Activated CD8-positive, alpha-beta memory T cell treated with anti-CD3 and anti-CD28 coated beads for 1 hour (primary cell): ENCODE data around the gene BMP7.
"Not testable (repeated sequence)": the region's sequence is repeated elsewhere in the genome, so short reads cannot be mapped to it uniquely, and the experiment has no call there.

Experiments
- DNase-seq, 2 donors: peaks; one replicate each; pipeline ENCODE4 v3.0.0-alpha.2; 2020; ENCODE audit warnings: low read depth in 1 of 2; ENCODE audit errors: extremely low read depth in 1 of 2

Gene BMP7

GRCh38 chr20:57174737-57175136 lies 91.7 kb downstream of the BMP7 start:
- no peak for DNase-seq

- DNase-seq = no peak
These were observed 92.5 kb downstream of the BMP7 start for GRCh38 chr20:57173986-57174385.

- no peak for DNase-seq
These were observed 93.4 kb downstream of the BMP7 start for GRCh38 chr20:57173041-57173440.

- DNase-seq = no peak
These were observed 96.1 kb downstream of the BMP7 start for GRCh38 chr20:57170343-57170742.

DNA sequence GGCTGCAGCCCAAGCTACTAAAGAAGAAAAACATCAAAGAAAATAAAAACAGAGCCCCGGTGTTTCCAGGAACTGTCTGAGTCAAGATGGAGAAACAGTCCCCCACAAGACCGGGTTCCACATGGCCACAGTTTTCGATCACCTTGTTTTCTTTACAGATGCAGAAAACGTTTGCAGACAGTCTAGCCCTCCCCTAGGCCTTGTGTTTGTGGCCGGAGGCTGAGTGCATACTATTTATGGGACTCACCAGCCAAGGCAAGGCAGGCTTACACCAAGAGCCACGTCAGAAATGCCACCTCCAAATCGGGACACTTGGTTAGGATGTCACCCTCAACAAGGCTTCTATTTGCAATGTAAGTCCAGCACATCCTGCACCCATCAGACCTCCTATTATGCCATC lies 97.3 kb downstream of the BMP7 start:
- no peak for DNase-seq

DNA sequence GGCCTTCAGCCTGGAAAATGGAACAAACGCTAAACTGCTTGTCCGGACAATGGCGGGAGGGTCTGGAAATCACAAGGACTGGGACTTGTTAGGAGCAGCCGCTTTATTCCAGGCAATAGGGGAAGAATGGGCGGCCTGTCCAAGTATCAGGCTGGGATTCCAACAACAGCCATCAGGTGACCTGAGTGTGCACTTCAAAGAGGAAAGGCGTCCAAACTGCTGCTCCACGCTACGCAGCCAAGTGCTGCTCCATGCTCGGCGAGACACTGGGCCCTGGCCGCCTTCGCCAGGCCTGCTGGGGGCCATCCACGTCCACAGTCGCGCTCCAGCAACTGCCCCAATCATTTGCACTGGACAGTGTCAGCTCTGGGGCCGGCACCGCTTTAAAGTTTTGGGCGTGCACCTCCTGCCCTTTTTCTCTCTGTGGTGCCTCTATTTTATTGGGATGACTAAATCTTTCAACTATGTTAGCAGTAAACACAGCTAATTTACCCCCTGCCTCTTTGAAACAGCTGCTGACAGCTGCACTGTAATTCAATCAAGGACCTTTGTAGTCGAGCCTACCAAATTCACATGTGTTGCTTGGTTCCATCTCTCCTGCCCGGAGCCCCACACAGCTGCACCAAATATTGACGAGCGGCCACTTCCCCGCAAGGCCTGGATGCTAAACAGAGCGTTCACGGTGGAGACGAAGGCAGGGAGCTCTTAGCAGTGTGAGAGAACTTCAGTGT lies 98.3 kb downstream of the BMP7 start:
- no peak for DNase-seq

- DNase-seq = no peak
These were observed 99.2 kb downstream of the BMP7 start for GRCh38 chr20:57167292-57167655.

GRCh38 chr20:57166568-57167291 lies 99.7 kb downstream of the BMP7 start:
- DNase-seq = no peak

GRCh38 chr20:57165427-57166004 lies 100.9 kb downstream of the BMP7 start:
- DNase-seq = no peak

DNA sequence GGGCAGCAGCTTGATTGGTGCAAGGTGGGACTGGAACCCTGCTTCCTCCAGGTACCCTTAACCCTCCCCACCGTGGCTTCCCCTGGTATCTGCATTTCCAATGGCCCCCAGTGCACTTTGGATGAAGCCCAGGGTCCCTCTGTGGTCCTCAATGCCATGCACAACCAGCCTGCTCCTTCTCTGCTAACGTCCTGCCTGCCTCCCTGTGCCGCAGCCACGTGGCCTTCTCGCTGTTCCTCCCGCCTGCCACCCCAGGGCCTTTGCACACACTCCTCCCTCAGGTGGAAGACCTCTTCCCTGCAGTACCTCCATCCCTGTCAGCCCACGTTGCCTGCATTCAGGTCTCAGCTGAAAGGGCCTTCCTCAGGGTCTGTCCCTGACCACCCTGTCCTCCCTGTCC lies 101.6 kb downstream of the BMP7 start:
- DNase-seq = no peak

- DNase-seq = no peak
These were observed 103.4 kb downstream of the BMP7 start for GRCh38 chr20:57163041-57163440.

DNA sequence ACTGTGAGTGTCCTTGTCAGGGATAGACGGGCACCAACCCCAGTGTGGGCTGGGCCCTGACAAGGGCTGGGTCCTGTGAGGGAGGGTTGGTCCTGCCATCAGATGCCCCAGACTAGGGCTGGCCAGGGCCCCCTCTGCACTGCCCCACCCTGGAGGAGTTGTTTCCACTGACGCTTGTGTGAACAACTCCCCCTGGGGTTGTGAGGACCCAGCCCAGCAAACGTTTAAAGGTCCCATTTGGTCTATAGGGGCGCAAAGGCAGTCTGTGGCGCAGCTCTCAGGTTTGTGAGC lies 104.1 kb downstream of the BMP7 start:
- no peak for DNase-seq

DNA sequence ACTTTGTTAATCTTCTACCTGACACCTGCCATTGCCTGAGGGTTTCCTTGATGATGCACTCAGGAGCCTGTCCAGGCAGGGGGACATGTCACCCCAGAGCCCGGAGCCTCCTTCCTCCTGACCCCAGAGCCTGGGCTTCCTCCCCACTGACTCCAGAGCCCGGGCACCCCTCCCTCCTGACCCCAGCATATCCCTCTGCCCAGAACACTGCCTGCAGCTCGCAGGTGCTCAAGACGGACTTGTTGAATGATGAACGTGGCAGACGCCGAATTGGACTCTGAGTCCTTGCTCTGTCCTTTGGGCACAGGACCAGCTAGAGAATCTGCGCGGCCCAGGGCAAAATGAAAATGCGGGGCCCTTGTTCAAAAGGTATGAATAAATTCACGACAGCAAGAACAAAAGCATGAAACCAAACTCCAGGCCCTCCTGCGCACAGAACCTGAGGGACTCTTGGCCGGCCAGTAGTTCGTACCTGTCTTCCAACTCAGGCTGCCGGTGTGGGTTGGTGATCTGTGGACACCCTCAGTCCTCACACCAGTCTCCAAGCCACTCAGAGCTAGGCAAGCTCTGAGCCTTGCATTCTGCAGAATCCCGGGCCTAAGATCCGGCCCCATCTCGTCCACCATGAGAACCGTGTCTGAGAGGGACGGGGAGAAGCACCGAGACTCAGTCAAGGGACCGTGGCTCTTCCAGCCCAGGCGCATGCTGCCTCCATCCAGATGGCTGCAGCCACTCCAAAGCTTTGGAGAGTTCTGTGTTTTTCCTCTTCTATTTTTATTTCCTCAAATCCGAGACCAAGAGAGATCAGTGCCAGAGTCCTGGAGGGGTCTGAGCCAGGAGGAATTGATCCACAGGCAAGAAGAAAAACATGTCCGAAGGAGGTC lies 104.7 kb downstream of the BMP7 start:
- no peak for DNase-seq

DNA sequence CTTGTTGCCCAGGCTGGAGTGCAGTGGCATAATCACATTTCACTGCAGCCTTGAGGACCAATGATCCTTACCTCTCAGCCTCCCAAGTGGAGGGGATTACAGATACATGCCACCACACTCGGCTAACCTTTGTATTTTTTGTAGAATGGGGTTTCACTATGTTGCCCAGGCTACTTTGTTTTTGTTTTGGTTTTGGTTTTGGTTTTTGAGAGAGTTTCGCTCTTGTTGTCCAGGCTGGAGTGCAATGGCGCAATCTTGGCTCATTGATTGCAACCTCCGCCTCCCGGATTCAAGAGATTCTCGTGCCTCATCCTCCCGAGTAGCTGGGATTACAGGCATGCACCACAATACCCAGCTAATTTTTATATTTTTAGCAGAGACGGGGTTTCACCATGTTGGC lies 105.5 kb downstream of the BMP7 start:
- DNase-seq = no peak

GRCh38 chr20:57159945-57160610 lies 106.4 kb downstream of the BMP7 start:
- no peak for DNase-seq

- no peak for DNase-seq
These were observed 107.1 kb downstream of the BMP7 start for GRCh38 chr20:57159193-57159851.

- DNase-seq = no peak
These were observed 108.0 kb downstream of the BMP7 start for GRCh38 chr20:57158474-57158873.

- not testable (repeated sequence) for DNase-seq
These were observed 108.7 kb downstream of the BMP7 start for GRCh38 chr20:57157787-57158186.

GRCh38 chr20:57157106-57157691 lies 109.2 kb downstream of the BMP7 start:
- no peak for DNase-seq
